Stimulated activated CD8-positive, alpha-beta memory T cell treated with anti-CD3 and anti-CD28 coated beads, Interleukin-12 subunit alpha, Interleukin-12 subunit beta, amount 100 ng/mL, for 1 hour (primary cell): ENCODE measurements around the gene LRP8.

Experiments
- DNase-seq: peaks from one replicate; pipeline ENCODE4 v3.0.0-alpha.2; 2020; ENCODE audit warnings: low read depth

The LRP8 gene

DNA sequence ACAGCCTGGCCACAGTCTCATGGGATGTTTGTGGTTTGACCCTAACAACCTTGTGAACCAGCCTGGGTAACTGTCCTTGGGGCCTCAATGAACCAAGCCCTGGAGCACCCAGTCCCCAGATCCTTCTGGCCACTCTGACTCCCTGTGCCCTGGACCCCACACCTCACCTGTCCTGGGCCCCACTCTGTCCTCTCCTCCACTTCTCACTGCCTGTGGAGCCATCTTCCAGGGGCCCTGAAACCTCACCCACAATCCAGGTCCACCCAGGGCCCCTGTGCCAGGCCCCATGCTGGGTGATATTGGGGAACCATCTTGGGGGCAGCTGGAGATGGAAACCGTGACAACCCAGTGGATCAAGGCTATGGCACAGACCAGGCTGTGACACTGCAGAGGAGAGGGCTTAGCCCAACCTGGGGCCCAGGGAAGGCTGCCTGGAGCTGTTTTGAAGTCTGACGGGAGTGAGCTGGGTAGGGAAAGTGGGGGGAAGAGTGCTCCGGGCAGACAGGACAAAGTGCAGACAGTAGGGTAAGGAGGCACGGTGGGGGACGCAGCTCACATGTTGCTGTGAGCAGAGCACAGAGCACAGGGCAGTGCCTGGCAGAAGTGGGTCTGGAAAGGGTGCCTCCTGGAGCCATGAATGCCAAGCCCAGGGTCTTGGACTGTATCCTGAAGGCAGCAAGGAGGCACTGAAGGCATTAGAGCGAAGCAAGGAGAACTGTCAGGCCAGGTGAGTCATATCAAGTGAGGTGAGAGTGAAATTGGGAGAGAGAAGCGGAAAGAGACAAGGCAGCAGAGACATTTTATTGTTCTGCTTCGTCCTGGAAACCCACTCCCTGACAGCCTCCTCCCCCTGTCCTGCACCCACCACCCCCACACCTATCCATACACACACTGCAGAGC is 12.1 kb upstream of the LRP8 start:
- no peak for DNase-seq

DNA sequence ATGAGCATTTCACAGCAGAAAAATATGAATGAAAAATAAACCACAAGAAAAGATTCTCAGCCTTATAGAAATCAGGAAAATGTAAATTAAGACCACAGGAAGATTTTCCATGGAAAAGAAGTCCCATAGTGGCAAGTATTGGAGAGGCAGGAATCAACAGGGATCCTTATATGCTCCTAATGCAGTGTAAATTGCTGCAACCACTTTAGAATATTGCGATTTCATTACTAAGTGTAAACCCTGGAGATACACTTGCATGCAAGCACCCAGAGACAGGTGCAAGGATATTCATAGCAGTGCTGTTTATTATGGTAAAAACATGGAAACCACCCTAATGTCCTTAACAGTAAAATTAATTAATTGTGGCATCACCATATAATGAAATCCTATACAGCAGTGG is 10.6 kb upstream of the LRP8 start:
- no peak for DNase-seq

DNA sequence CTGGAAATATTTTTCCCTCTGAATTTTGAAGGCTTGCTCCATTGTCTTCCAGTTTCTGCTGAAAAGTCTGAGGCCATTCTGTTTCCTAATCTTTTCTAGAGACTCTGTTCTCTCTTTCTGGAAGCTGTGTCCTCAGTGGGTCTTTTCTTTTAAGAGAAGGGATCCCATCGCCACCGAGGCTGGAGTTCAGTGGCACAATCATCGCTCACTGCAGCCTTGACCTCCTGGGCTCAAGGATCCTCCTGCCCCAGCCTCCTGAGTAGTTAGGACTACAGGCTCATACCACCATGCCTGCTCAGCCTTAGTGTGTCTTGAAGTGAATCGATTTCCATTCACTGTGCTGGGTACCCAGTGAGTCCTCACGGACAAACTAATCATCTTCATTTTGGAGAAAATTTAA is 9.6 kb upstream of the LRP8 start:
- no peak for DNase-seq

DNA sequence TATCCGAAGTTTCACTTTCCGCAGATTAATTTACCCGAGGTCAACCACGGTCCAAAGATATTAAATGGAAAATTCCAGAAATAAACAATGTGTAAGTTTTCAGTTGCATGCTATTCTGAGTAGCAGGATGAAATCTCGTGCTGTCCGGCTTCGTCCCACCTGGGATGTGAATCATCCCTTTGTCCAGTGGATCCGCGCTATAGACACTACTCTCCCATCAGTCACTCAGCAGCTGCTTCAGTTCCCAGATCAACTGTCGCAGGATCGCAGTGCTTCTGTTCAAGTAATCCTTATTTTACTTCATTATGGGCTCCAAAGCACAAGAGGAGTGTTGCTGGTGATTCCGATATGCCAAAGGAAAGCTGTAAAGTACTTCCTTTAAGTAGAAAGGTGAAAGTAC is 8.3 kb upstream of the LRP8 start:
- no peak for DNase-seq

DNA sequence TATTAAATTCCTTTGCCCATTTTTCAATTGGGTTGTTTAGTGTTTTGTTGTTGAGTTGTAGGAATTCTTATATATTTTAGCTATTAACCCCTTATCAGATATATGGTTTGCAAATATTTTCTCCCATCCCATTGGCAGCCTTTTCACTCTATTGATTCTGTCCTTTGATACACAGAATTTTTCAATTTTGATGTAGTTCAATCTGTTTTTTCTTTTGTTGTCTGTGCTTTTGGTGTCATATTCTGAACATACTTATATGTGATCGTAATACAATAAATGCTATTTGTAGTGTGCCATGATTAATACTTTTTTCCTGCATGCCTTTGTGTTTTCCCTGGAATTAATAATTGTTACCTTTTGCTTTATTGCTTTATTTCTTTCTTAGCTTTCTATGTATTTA is 7.8 kb upstream of the LRP8 start:
- no peak for DNase-seq

DNA sequence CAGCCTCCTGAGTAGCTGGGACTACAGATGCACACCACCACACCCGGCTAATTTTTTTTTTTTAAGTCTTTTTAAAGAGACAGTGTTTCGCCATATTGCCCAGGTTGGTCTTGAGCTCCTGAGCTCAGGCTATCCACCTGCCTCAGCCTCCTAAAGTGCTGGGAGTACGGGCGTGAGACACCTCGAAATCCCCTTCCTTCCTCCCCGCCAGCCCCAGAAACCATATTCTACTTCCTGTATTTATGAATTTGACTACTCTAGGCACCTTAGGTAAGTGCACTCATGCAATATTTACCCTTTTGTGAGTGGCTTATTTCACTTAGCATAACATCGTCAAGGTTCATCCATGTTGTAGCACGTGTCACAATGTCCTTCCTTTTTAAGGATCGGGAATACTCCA is 6.9 kb upstream of the LRP8 start:
- no peak for DNase-seq

DNA sequence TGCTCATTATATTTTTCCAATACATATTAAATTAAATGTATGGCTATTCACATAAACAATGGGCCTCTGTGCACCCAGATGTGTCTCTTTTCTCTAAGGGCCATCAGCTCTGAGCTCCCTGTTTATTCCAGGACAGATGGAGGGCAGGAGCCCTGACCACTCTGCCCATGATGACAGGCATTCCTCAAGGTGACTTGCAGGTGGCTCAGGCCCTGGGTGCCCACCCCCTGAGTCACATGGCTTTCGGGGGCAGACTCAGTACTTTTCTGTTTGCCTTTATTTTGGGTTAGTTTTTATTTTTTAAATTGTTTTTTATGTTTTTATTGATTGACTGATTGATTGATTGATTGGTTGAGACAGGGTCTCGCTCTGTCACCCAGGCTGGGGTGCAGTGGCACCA is 6.4 kb upstream of the LRP8 start:
- DNase-seq = no peak

DNA sequence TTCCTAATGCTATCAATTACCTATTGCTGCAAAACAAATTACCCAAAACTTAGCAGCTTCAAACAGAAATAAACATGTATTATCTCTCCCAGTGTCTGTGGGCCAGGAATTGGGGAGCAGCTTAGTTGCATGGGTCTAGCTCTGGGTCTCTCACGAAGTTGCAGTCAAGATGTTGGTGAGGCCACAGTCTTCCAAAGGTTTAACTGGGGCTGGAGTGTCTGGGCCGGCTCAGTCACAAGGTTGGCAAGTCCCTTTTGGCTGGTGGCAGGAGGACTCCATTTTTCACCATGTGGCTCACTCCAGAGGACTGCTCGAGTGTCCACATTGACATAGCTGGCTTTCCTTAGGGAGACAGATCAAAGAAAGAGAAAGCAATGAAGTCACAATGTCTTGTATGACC is 5.0 kb upstream of the LRP8 start:
- no peak for DNase-seq

DNA sequence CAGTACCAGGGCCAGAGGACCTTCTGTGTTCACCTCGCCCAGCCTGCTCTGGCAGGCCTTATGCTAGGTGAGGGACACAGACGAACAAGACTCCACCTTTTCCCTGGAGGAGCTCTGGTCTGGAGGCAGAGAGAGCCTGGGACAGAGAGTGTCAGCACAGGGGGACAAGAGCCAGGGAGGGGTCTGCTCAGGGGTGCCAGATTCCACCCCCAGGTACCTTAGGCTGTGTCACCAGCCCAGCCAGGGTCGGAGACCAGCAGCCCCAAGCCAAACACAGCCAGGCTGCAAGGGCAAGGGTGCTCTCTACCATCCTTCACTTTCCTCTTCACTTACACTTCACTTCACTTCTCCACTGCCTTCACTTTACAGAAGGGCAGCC is 4.3 kb upstream of the LRP8 start:
- DNase-seq = no peak

DNA sequence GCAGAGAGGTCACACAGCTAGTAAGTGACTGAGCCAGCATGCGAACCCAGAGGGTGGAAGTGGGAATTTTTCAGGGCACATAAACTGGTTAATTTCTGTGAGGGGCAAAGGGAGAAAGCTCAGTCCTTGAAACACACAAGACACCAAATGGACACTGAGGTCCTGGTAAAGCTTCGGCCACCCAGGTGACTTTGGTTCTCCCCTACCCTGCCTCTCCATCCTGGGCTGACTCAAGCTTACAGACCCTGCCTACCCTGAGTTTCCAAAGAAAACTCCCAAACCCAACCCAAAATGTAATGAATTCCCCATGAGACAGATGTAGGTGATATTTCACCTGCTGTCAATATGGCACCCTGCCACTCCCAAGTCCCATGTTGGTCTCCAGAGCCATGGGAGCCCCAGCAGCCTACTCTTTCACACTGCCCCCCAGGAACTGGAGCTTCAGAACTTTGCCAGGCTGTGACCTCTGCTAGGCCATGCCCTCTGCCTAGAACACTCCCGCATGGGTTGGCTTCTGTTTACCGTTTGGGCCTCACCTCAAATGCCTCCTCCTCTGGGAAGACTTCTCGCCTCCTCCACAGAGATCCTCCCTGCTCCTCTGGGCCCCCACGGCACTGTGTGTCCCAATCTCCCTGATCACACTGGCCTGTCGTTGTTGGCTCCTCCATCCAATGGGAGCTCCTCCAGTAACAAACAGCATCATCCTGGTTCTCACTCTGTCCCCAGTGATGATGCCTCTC is 3.7 kb upstream of the LRP8 start:
- DNase-seq = no peak

DNA sequence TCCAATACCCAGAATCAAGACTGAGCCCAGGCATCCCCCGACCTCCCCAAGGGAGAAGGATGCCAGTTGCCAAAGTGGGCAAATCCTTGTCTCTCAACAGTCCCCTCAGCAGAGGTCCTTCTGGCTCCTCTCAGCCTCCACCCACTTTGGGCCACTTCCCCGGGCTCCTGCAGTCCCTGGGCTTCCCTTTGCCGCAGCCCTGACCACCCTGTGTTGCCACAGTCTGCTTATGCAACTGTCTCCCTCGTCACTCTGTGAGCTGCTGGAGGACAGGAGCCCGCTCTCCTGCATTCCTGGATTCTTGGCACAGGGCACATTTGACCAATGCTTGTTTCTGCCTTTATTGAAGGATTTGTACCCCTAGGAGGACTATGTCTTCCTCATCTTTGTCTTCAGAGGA is 2.9 kb upstream of the LRP8 start:
- DNase-seq = no peak

DNA sequence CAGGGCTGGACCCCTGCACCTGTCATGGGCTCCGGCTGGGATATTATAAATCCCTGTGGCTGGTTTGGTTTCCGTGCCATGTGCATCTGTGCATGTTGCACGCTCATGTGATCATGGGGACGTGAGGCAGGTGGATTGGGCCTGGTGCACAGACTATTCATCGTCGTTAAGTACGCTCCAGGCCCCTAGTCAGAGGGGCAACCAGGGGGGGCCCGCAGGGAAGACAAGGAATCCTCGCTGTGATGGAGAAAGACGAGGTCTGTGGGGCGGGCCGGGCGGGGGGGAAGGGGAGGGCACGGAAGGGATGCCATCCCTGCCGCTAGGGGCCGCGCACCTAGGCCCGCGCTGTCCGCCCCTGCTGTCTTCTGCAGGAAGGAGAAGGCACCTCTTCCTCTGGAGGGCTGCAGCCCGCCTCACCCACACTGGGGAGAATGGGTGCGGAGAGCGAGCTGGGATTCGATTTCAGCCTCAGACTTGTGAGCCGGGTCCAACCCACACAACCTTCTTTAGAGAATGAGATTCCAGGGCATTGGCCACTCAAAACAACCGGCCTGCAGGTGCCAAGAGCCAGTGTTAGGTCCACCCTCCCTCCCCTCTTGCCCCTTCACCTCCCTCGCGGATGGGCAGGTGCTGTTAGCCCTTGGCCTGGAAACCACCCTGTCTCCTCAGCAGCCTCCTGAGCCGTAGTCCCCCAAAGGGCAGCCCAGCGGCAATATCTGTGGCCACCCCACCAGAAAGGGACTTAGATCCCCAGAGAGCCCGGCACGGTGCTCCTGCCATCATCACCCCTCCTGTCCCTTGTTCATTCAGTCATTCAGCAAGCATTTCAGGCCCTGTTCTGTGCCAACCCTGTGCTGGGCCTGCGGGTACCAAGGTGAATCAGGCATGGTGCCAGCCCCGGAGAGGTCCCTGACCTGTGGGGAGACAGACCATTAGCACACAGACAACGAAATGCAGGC is 950 bp upstream of the LRP8 start:
- DNase-seq = no peak

DNA sequence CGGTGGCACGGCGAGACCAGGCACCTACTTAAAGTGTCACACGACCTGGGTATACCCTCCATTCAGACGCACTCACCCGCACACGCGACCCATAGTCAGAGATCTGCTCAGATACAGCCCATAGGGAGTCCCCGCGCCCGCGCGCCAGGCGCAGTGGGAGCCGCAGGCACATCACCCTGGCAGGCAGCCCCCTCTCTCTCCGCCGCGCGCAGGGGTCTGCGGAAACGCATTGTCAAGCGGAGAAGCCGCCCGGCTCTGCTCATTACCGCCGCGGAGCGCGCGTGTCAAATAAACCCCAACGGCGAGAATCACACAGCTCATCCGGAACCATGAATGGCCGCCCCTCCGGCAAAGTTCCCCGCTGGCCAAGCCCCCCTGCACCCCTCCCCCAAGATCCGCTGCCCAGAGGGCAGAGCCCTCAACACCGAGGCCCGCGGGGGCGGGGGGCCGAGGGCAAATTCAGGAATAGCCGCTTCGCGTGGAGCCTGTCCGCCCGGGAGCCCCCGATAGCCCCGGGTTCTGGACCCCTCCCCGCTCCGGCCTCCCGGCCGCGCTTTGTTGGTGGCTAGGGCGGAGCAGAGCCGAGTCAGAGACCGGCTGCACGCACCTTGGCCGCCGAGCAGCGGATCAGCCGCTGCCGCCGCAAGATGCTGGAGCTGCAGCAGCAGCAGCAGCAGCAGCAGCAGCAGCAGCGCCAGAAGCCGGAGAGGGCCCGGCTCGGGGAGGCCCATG is 522 bp downstream of the LRP8 start:
- DNase-seq = no peak

DNA sequence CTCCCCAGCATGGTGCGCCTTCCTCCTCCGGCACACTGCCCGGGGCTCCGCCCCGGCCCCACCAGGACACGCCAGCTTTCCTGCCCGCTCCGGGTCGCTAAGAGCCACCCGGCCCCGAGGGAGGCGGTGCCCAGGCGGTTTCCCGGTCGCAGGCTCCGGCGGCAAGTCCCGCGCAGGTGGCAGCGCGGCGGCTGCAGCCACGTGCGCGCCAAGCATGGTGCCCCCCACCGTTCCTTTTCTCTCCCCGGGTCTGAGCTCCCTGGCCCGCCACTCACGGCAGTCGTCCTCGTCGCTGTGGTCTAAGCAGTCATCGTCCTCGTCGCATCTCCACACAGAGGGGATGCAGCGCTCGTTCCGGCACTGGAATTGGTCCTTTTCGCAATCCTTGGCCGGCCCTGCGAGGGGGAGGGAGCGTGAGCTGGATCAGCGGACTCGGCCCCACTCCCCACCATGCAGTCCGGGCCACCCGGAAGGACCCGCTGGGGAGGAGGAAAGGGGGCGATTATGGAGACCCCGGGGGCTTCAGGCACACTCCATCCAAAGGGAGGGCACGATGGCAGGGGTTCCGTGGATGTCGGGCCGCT is 1.2 kb downstream of the LRP8 start:
- no peak for DNase-seq

DNA sequence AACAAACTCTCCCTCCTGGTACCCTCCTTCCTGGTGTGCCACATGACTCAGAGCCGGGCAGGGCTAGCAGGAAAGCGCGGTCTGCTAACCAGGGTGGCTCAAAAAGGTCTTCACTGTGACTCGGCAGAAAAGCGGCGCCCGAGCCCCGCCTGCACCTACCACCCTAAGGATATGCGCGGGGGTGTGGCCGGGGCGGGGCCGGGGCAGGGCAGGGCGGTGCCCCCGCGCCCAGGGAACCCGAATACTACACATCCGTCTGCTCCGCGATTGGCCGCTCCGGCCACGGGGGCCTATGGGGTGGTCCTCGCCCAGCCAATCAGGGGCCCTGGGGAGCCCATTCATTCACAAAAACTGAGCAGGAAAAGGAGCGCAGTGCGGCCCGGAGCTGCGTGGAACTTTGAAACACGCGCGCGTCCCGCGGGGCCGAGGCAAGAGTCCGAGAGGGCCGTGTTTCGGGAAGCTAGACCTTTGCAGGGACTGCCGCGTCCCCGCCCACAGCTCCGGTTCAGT is 1.7 kb downstream of the LRP8 start:
- DNase-seq = peak; percentile 83

DNA sequence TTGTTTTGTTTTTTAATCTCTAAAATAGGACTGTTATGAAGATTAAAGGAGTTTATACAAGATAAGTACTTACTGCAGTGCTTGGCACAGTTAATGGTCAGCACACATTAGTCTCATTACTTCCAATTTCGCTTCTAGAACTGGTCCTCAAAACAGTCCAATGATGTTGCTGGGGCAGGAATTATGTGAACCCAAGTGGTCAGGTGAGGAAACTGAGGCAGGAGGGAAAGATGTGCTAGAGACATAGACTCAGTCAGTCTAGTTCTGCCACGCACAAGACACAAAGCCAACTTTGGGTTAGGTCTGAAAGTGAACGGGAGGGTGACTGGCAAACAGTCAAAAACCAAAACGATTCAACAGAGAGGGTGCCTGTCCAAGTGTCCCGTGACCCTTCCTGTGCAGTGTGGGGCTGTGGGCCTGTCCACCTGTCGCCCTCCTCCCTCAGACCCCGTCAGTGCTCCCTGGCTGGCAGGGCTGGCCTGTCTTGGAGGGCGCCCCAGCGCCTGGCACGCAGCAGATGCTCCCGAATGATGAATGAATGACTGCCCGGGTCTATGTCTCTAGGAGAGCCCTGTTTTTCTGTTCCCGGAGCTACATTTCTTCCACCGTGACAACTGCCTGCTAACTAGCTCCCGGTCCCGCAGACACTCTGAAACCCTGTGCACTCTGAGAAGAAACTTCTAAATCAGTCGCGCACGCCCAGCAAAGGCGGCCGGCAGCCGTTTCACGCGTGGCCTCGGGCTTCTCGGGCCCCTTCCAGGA is 2.4 kb downstream of the LRP8 start:
- no peak for DNase-seq

DNA sequence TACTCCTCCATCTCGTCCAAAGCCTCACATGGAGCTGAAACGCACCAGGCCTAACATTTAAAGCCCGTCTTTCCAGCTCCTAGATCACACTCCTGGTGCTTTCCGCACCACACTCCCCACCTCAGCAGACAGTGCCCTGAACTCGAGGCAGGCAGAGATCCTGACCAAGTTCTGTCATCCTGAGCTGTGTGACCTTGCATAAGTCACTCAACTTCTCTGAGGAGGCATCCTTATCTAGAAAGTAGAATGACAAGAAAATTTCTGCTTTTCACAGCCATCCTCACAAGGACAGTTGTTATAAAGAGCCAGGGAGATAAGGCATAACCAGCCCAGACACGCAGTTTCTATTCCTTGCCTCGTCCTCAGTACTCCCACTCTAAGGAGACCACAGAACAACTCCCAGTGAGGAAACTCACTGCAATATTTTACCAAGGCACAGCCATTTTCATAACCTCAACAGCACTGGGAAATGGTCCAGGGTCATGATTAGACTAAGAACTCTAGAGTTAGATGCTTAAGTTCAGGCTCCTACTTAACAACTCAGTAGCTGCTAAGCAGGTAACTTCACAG is 3.1 kb downstream of the LRP8 start:
- DNase-seq = no peak

DNA sequence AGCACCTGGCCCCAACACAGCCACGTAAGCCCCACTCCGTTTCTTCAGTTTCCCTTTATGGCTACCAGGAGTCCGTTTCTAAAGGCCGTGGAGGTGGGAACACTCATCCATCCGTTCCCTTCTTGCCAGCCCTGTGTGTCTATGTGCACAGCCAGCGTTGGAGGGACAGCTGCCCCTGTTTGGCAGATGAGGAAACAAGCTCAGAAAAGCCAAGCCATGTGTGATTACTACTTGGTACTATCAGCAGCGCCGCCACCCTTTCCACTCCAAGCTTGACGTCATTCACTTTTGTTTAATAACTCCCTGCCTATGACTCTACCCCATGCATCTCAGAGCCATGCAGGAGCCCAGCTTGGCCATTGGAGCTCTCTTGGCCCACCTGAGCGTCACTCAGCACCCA is 3.5 kb downstream of the LRP8 start:
- DNase-seq = no peak

DNA sequence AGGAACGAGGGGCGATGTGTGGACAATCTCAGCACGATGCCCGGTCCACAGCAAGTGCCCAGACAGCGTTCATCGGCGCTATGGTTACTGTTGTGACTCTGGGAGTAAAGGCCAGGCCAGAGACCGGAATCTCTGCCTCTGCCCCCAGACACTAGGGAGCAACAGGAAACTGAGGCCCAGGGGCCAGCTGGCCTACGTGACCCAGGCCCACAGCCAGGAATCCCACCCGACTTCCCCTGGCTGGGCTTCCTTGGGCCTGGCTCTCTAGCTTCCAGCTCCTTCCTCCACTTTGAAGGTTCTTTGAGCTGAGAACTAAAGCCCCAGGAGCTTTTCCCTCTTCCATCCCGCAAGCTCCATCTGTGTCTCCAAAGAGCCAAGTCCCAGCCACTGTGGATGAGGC is 4.6 kb downstream of the LRP8 start:
- DNase-seq = no peak
